ENCODE data around the gene CLC.
"Not testable (repeated sequence)": the region's sequence is repeated elsewhere in the genome, so short reads cannot be mapped to it uniquely, and the experiment has no call there.

Gene CLC

GRCh38 chr19:39728040-39728439, 9.8 kb downstream of the CLC start:
- DNase-seq (ENCODE audit: low spot score): no peak

- DNase-seq (ENCODE audit: low spot score): no peak
Measured at GRCh38 chr19:39727070-39727800, 10.6 kb downstream of the CLC start.

GRCh38 chr19:39725995-39726394, 11.8 kb downstream of the CLC start:
- no peak for DNase-seq (ENCODE audit: low spot score)

- not testable (repeated sequence) for DNase-seq (ENCODE audit: low spot score)
Measured at GRCh38 chr19:39720144-39720543, 17.7 kb downstream of the CLC start.

- DNase-seq (ENCODE audit: low spot score): no peak
Measured at GRCh38 chr19:39710333-39710890, 27.4 kb downstream of the CLC start.

GRCh38 chr19:39709026-39709872, 28.6 kb downstream of the CLC start:
- no peak for DNase-seq (ENCODE audit: low spot score)

GRCh38 chr19:39708594-39708993, 29.2 kb downstream of the CLC start:
- DNase-seq (ENCODE audit: low spot score): no peak

GRCh38 chr19:39705578-39706188, 32.1 kb downstream of the CLC start:
- DNase-seq (ENCODE audit: low spot score): peak; percentile 16

- DNase-seq (ENCODE audit: low spot score): no peak
Measured at GRCh38 chr19:39704181-39705044, 33.4 kb downstream of the CLC start, which contains the start of gene LGALS14. LGALS14 (plus strand) TSS chr19:39704481; CDS start chr19:39704529, 48 bp downstream.

GRCh38 chr19:39701291-39701690, 36.5 kb downstream of the CLC start:
- no peak for DNase-seq (ENCODE audit: low spot score)

GRCh38 chr19:39698535-39698934, 39.3 kb downstream of the CLC start:
- DNase-seq (ENCODE audit: low spot score): no peak

GRCh38 chr19:39696387-39696786, 41.4 kb downstream of the CLC start:
- no peak for DNase-seq (ENCODE audit: low spot score)

- no peak for DNase-seq (ENCODE audit: low spot score)
Measured at GRCh38 chr19:39695759-39696158, 42.1 kb downstream of the CLC start.

- DNase-seq (ENCODE audit: low spot score): no peak
Measured at GRCh38 chr19:39692822-39693221, 45.0 kb downstream of the CLC start.

GRCh38 chr19:39692166-39692565, 45.7 kb downstream of the CLC start:
- DNase-seq (ENCODE audit: low spot score): no peak

GRCh38 chr19:39688637-39689036, 49.2 kb downstream of the CLC start:
- not testable (repeated sequence) for DNase-seq (ENCODE audit: low spot score)

GRCh38 chr19:39686739-39687138, 51.1 kb downstream of the CLC start:
- DNase-seq (ENCODE audit: low spot score): no peak

GRCh38 chr19:39684267-39684666, 53.6 kb downstream of the CLC start:
- no peak for DNase-seq (ENCODE audit: low spot score)

GRCh38 chr19:39681416-39681815, 56.4 kb downstream of the CLC start:
- no peak for DNase-seq (ENCODE audit: low spot score)
